ENCODE data around the gene PRKN.

DNA sequence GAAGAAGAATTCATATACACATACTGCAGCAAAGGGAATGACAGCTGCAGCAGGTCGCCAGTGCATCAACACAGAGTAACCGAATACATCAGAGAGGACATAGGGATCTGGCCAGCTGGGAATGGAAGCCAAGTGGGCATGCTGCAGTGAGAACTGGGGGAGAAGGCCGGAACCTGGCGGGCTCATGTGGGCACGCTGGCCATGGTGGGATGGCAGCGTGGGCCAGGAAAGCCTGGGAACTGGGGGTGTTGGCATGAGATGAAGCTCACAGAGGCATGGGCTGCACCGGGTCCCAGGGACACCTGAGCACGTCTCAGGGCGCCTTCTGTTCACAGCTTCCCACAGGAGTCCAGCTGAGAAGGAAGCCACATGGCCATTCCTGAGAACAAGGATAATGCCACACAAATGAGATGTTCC is 1314.2 kb downstream of the PRKN start:
- TF ChIP-seq CTCF (IDR thresholded peaks at IDR 0.05) (no peak), ZFX (IDR thresholded peaks at IDR 0.05; ENCODE audit: borderline replicate concordance) (no peak)

All from 22Rv1 (cell line).